ENCODE results near the gene HIGD2A.
A peak's percentile ranks its signal among the peaks of the same experiment; 100 is the strongest.

Gene HIGD2A

DNA sequence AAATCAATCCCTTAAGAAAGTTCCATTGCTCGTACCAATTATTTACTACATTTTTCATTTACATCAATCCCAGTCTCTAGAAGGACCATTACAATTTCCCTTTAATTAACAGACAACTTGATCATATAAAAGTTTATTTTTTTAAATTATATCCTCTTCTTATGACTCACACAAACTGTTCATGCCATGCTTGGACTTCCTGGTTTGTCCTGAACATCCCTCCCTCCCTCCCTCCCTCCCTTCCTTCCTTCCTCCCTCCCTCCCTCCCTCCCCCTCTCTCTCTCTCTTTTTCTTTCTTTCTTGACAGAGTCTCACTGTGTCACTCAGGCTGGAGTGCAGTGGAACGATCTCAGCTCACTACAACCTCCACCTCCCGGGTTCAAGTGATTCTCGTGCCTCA is 39.4 kb downstream of the HIGD2A start:
- no peak overlapping the region for H3K4ac ChIP-seq (ENCODE audit: low read depth in 1 of 2, low read length in 2 of 2)
- H3K4me3 ChIP-seq (ENCODE audit: insufficient read depth in 1 of 2, low read depth in 1 of 2, low read length in 2 of 2): no peak overlapping the region
- no peak overlapping the region for H3K14ac ChIP-seq (ENCODE audit: low read length in 2 of 2)
- 84% methylated on average over 4 of the region's 4 CpGs for WGBS
- H3K23ac ChIP-seq (ENCODE audit: low read length in 2 of 2): no peak overlapping the region
- H3K4me2 ChIP-seq (ENCODE audit: low read length, poor library complexity, severe bottlenecking): no peak overlapping the region
- H4K8ac ChIP-seq (ENCODE audit: low read length): no peak overlapping the region
- H2BK15ac ChIP-seq (ENCODE audit: low read depth, poor library complexity, severe bottlenecking): no peak overlapping the region
- no peak overlapping the region for H2BK120ac ChIP-seq (ENCODE audit: low read depth, low read length)
- no peak overlapping the region for H2BK12ac ChIP-seq (ENCODE audit: low read length in 2 of 2)
- no peak overlapping the region for H3K27ac ChIP-seq (ENCODE audit: low read length, poor library complexity, severe bottlenecking)
- no peak overlapping the region for H2AK5ac ChIP-seq (ENCODE audit: low read length, severe bottlenecking)
- H3K18ac ChIP-seq (ENCODE audit: low read depth in 1 of 2, low read length in 2 of 2): no peak overlapping the region
- no peaks in the 10 kb centered on the region for H3K79me1 ChIP-seq (replicated peaks; ENCODE audit: low read length, poor library complexity, severe bottlenecking)
- H3K4me1 ChIP-seq (ENCODE audit: control insufficient read depth, insufficient read depth, low read depth, low read length): peaks cover 3% of the 10 kb centered on the region
- H3K9me3 ChIP-seq (ENCODE audit: control insufficient read depth, low read length): no peaks in the 10 kb centered on the region
- H3K36me3 ChIP-seq (ENCODE audit: control insufficient read depth in 1 of 2, insufficient read depth in 2 of 2, low read depth in 1 of 2, low read length in 2 of 2): no peaks in the 10 kb centered on the region
- H3K27me3 ChIP-seq (ENCODE audit: control insufficient read depth in 1 of 2, insufficient read depth in 1 of 2, low read length in 2 of 2): peaks cover 0 to 9% of the 10 kb centered on the region in 2 experiments
- H4K91ac ChIP-seq (ENCODE audit: low read length): no peak overlapping the region
- no peak overlapping the region for H2BK5ac ChIP-seq (ENCODE audit: low read depth, low read length, poor library complexity, severe bottlenecking)
- no peak overlapping the region for H2AFZ ChIP-seq (ENCODE audit: low read depth, low read length)
- H3K9ac ChIP-seq (ENCODE audit: low read length): no peak overlapping the region
- no peak for DNase-seq

DNA sequence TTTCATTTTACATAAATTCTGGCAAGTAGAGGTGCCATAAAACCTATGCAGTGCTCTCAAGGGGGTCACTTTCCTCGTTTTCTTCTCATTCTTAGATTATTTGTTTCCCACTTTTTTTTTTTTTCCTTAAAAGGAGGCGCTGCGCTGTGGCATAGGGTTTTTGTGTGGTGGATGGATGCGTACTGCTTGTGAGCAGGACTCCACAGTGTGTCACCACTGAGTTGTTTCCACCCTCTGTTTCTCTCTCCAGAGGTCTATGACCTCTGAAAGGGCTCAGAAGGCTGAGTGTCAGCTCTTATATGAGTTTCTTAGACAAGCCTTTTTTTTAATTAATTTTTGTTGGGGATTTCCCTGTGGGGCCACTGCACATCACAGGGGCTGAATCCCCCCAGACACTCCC is 41.4 kb downstream of the HIGD2A start:
- Histone ChIP-seq H3K18ac (ENCODE audit: low read depth in 1 of 2, low read length in 2 of 2) (no peak overlapping the region), H3K9ac (ENCODE audit: low read length) (no peak overlapping the region), H2BK120ac (ENCODE audit: low read depth, low read length) (no peak overlapping the region), H4K91ac (ENCODE audit: low read length) (no peak overlapping the region), H3K4me3 (ENCODE audit: insufficient read depth in 1 of 2, low read depth in 1 of 2, low read length in 2 of 2) (no peak overlapping the region), H3K27ac (ENCODE audit: low read length, poor library complexity, severe bottlenecking) (no peak overlapping the region), H2AK5ac (ENCODE audit: low read length, severe bottlenecking) (no peak overlapping the region), H3K4ac (ENCODE audit: low read depth in 1 of 2, low read length in 2 of 2) (no peak overlapping the region), H4K8ac (ENCODE audit: low read length) (no peak overlapping the region), H3K36me3 (ENCODE audit: control insufficient read depth in 1 of 2, insufficient read depth in 2 of 2, low read depth in 1 of 2, low read length in 2 of 2) (no peaks in the 10 kb centered on the region), H3K27me3 (ENCODE audit: control insufficient read depth in 1 of 2, insufficient read depth in 1 of 2, low read length in 2 of 2) (peaks cover 0 to 9% of the 10 kb centered on the region in 2 experiments), H2AFZ (ENCODE audit: low read depth, low read length) (no peak overlapping the region), H3K4me2 (ENCODE audit: low read length, poor library complexity, severe bottlenecking) (no peak overlapping the region), H3K9me3 (ENCODE audit: control insufficient read depth, low read length) (no peaks in the 10 kb centered on the region), H2BK12ac (ENCODE audit: low read length in 2 of 2) (no peak overlapping the region), H3K23ac (ENCODE audit: low read length in 2 of 2) (no peak overlapping the region), H2BK15ac (ENCODE audit: low read depth, poor library complexity, severe bottlenecking) (no peak overlapping the region), H3K79me1 (replicated peaks; ENCODE audit: low read length, poor library complexity, severe bottlenecking) (no peaks in the 10 kb centered on the region), H2BK5ac (ENCODE audit: low read depth, low read length, poor library complexity, severe bottlenecking) (no peak overlapping the region), H3K14ac (ENCODE audit: low read length in 2 of 2) (no peak overlapping the region), H3K4me1 (ENCODE audit: control insufficient read depth, insufficient read depth, low read depth, low read length) (peaks cover 3% of the 10 kb centered on the region)
- peak; percentile 45 for DNase-seq
- WGBS: 64% methylated on average over 4 of the region's 4 CpGs

DNA sequence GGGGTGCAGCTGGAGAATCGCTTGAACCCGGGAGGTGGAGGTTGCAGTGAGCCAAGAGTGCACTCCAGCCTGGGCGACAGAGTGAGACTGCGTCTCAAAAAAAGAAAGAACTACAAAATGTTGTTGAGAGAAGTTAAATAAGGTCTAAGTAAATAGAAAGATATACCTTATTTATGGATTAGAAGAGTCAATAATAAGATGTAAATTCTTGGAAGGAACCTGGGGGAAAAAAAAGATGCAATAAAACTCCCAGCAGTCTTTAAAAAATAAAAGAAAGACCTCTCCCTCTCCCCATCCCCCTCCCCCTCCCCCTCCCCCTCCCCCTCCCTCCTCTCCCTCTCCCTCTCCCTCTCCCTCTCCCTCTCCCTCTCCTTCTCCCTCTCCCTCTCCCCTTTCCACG is 44.2 kb downstream of the HIGD2A start:
- Histone ChIP-seq H3K36me3 (ENCODE audit: control insufficient read depth in 1 of 2, insufficient read depth in 2 of 2, low read depth in 1 of 2, low read length in 2 of 2) (no peaks in the 10 kb centered on the region), H3K79me1 (replicated peaks; ENCODE audit: low read length, poor library complexity, severe bottlenecking) (no peaks in the 10 kb centered on the region), H3K4me1 (ENCODE audit: control insufficient read depth, insufficient read depth, low read depth, low read length) (peaks cover 9% of the 10 kb centered on the region), H2BK120ac (ENCODE audit: low read depth, low read length) (no peak overlapping the region), H3K14ac (ENCODE audit: low read length in 2 of 2) (no peak overlapping the region), H4K8ac (ENCODE audit: low read length) (no peak overlapping the region), H3K18ac (ENCODE audit: low read depth in 1 of 2, low read length in 2 of 2) (no peak overlapping the region), H3K4me2 (ENCODE audit: low read length, poor library complexity, severe bottlenecking) (no peak overlapping the region), H2BK5ac (ENCODE audit: low read depth, low read length, poor library complexity, severe bottlenecking) (no peak overlapping the region), H3K9ac (ENCODE audit: low read length) (no peak overlapping the region), H3K27ac (ENCODE audit: low read length, poor library complexity, severe bottlenecking) (no peak overlapping the region), H2BK15ac (ENCODE audit: low read depth, poor library complexity, severe bottlenecking) (no peak overlapping the region), H3K9me3 (ENCODE audit: control insufficient read depth, low read length) (no peaks in the 10 kb centered on the region), H3K4me3 (ENCODE audit: insufficient read depth in 1 of 2, low read depth in 1 of 2, low read length in 2 of 2) (no peak overlapping the region), H3K4ac (ENCODE audit: low read depth in 1 of 2, low read length in 2 of 2) (no peak overlapping the region), H3K23ac (ENCODE audit: low read length in 2 of 2) (no peak overlapping the region), H2AFZ (ENCODE audit: low read depth, low read length) (no peak overlapping the region), H2AK5ac (ENCODE audit: low read length, severe bottlenecking) (no peak overlapping the region), H4K91ac (ENCODE audit: low read length) (no peak overlapping the region), H2BK12ac (ENCODE audit: low read length in 2 of 2) (no peak overlapping the region), H3K27me3 (ENCODE audit: control insufficient read depth in 1 of 2, insufficient read depth in 1 of 2, low read length in 2 of 2) (peaks cover 0 to 9% of the 10 kb centered on the region in 2 experiments)
- whole genome bisulfite sequencing: 100% methylated on average over 4 of the region's 5 CpGs
- no peak for DNase-seq

GRCh38 chr5:176436656-176437055 is 48.1 kb downstream of the HIGD2A start:
- Histone ChIP-seq H2AK5ac (ENCODE audit: low read length, severe bottlenecking) (no peak overlapping the region), H4K91ac (ENCODE audit: low read length) (no peak overlapping the region)
- 5% methylated on average over 5 of the region's 5 CpGs for WGBS

More at GRCh38 chr5:176436656-176437055, 48.1 kb downstream of the HIGD2A start:
- H3K4me1 ChIP-seq (ENCODE audit: control insufficient read depth, insufficient read depth, low read depth, low read length): peaks cover 11% of the 10 kb centered on the region
- H3K27me3 ChIP-seq (ENCODE audit: control insufficient read depth in 1 of 2, insufficient read depth in 1 of 2, low read length in 2 of 2): peaks cover 0 to 6% of the 10 kb centered on the region in 2 experiments
- no peak overlapping the region for H4K8ac ChIP-seq (ENCODE audit: low read length)
- no peak overlapping the region for H2BK5ac ChIP-seq (ENCODE audit: low read depth, low read length, poor library complexity, severe bottlenecking)
- no peak overlapping the region for H2BK15ac ChIP-seq (ENCODE audit: low read depth, poor library complexity, severe bottlenecking)
- no peaks in the 10 kb centered on the region for H3K36me3 ChIP-seq (ENCODE audit: control insufficient read depth in 1 of 2, insufficient read depth in 2 of 2, low read depth in 1 of 2, low read length in 2 of 2)
- H3K79me1 ChIP-seq (replicated peaks; ENCODE audit: low read length, poor library complexity, severe bottlenecking): no peaks in the 10 kb centered on the region
- peak; percentile 92 for DNase-seq
- H3K14ac ChIP-seq (ENCODE audit: low read length in 2 of 2): no peak overlapping the region
- no peaks in the 10 kb centered on the region for H3K9me3 ChIP-seq (ENCODE audit: control insufficient read depth, low read length)
- no peak overlapping the region for H2BK12ac ChIP-seq (ENCODE audit: low read length in 2 of 2)
- H3K4me3 ChIP-seq (ENCODE audit: insufficient read depth in 1 of 2, low read depth in 1 of 2, low read length in 2 of 2): peak overlapping the region in 1 of 2 experiments; percentile 50
- H3K9ac ChIP-seq (ENCODE audit: low read length): peak overlapping the region; percentile 23
- H2BK120ac ChIP-seq (ENCODE audit: low read depth, low read length): no peak overlapping the region
- H3K27ac ChIP-seq (ENCODE audit: low read length, poor library complexity, severe bottlenecking): peak overlapping the region; percentile 70
- H3K18ac ChIP-seq (ENCODE audit: low read depth in 1 of 2, low read length in 2 of 2): no peak overlapping the region
- H3K4me2 ChIP-seq (ENCODE audit: low read length, poor library complexity, severe bottlenecking): no peak overlapping the region
- H3K4ac ChIP-seq (ENCODE audit: low read depth in 1 of 2, low read length in 2 of 2): no peak overlapping the region
- no peak overlapping the region for H2AFZ ChIP-seq (ENCODE audit: low read depth, low read length)
- H3K23ac ChIP-seq (ENCODE audit: low read length in 2 of 2): no peak overlapping the region

Measured in mesenchymal stem cell (in vitro differentiated cells and primary cell).